Measurements from ENCODE around the gene GCNT4.

The GCNT4 gene

DNA sequence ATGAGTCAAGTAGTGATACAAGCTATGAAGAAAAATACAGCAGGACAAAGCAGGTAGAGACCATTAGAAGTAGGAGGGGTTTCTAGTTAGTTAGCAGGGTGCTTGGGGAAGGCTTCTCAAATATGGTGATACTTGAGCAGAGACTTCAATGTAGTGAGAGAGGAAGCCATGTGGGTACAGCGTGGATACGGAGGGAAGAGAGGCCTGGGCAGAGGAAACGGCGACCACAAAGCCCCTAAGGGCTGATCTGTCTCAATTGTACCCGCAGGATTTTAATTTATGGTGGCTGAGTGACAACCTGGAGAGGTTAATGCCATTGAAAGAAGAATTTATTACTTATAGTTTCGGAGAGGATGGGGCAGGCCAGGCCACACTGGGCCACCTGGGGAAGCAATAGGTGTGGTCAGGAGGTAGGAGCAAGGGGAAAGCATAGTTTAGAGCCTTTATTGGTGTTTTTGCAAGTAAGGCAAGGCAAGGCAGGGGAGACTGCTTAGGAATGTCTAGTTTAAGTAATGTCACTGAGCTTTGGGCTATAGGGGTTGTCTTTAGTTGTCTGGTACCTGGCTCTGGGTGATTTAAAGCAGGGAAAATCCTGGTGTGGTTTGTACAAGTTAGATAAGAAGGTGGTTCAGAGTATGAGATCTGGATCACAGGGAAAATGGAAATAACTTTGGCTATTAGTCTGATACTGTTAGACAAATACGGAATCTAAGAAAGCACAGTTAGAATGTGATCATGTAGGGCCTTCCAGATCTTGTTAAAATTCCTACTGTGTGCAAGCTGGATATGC, 42.6 kb downstream of the GCNT4 start:
- no peak overlapping the region for H3K4me3 ChIP-seq (ENCODE audit: low read depth, low read length)
- TF ChIP-seq, protein P1, sequence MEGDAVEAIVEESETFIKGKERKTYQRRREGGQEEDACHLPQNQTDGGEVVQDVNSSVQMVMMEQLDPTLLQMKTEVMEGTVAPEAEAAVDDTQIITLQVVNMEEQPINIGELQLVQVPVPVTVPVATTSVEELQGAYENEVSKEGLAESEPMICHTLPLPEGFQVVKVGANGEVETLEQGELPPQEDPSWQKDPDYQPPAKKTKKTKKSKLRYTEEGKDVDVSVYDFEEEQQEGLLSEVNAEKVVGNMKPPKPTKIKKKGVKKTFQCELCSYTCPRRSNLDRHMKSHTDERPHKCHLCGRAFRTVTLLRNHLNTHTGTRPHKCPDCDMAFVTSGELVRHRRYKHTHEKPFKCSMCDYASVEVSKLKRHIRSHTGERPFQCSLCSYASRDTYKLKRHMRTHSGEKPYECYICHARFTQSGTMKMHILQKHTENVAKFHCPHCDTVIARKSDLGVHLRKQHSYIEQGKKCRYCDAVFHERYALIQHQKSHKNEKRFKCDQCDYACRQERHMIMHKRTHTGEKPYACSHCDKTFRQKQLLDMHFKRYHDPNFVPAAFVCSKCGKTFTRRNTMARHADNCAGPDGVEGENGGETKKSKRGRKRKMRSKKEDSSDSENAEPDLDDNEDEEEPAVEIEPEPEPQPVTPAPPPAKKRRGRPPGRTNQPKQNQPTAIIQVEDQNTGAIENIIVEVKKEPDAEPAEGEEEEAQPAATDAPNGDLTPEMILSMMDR (IDR thresholded peaks at IDR 0.05; ENCODE audit: low read depth, low read length, missing control alignments): no peak
- DNase-seq (ENCODE audit: low read depth): no peak

DNA sequence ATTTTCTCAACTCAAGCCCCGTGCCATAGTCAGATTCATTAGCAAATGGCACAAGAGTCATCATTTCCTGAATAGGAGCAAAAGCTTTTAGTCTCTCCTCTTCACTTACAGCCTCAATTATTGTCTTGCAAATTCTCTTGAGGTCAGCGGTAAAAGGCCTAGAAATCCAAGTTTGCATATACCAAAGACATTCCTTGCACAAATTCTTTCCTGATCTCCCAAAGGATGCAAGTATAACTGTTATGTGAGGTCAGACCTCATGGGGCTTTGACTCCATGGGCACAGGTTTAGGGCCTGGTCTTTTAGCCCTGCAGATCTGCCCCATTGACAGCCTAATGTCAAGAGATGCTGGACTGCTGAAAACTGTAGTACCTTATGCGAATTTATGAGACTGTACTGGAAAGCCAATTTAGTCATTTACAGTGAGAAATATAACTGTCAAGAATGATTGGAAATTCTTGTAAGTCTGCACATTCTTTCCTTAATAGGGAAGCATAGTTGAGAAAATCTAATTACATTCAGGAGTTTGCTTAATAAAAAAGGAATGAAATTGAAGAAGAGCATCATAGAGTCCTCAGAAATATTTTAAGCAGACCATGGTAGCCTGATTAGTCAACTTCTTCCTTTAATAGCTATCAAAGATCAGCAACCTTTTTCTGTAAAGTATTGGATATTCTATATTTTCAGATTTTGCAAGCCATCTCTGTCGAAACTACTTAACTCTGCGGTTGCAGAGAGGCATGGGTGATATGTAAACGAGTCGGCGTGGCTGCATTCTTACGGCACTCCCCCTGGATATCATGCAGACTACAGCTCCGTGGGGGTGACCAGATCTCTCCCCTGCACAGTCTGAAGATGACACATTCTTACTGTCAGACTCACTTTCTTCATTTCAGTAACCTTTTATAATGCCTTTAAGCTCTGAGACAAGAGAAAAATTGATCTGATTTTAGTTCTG, 45.2 kb downstream of the GCNT4 start:
- TF ChIP-seq, protein P1 (IDR thresholded peaks at IDR 0.05; ENCODE audit: low read depth, low read length, missing control alignments): no peak
- in situ Hi-C loops (cut with HindIII; ENCODE audit: low sequenced_read_pairs): no loop called here
- DNase-seq (ENCODE audit: low read depth): no peak
- H3K4me3 ChIP-seq (ENCODE audit: low read depth, low read length): no peak overlapping the region

More for the DNA sequence above, 42.6 kb downstream of the GCNT4 start:
- in situ Hi-C loops (cut with HindIII; ENCODE audit: low sequenced_read_pairs): no loop called here

DNA sequence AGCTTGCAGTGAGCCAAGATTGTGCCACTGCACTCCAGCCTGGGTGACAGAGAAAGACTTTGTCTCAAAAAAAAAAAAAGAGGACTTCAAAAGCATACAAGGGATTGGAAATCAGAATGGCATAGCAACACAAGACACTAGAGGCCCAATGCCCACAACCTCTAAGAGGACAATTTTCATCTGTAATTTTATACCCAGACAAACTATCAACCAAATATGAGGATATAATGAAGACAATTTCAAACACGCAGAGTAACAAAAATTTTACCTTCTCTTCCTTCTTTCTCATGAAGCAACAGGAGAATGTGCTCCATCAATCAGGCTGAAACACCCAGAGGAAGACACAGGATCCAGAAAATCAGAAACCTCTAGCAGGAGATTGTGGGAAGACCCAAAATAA, 46.8 kb downstream of the GCNT4 start:
- no peak overlapping the region for H3K4me3 ChIP-seq (ENCODE audit: low read depth, low read length)
- TF ChIP-seq, protein P1 (IDR thresholded peaks at IDR 0.05; ENCODE audit: low read depth, low read length, missing control alignments): no peak
- no peak for DNase-seq (ENCODE audit: low read depth)
- in situ Hi-C loops (cut with HindIII; ENCODE audit: low sequenced_read_pairs): no loop called here
